ENCODE results near the gene OTOG. TPM values are rescaled to one million over a fixed set of nuclear protein-coding genes. Genes with fewer than 3 reads are reported as not detected.

Gene OTOG
- total and polyA plus RNA-seq, 2 donors (not counting 3 experiments of a cell fraction or from before 2014, with no cell fraction given), result not detected

DNA sequence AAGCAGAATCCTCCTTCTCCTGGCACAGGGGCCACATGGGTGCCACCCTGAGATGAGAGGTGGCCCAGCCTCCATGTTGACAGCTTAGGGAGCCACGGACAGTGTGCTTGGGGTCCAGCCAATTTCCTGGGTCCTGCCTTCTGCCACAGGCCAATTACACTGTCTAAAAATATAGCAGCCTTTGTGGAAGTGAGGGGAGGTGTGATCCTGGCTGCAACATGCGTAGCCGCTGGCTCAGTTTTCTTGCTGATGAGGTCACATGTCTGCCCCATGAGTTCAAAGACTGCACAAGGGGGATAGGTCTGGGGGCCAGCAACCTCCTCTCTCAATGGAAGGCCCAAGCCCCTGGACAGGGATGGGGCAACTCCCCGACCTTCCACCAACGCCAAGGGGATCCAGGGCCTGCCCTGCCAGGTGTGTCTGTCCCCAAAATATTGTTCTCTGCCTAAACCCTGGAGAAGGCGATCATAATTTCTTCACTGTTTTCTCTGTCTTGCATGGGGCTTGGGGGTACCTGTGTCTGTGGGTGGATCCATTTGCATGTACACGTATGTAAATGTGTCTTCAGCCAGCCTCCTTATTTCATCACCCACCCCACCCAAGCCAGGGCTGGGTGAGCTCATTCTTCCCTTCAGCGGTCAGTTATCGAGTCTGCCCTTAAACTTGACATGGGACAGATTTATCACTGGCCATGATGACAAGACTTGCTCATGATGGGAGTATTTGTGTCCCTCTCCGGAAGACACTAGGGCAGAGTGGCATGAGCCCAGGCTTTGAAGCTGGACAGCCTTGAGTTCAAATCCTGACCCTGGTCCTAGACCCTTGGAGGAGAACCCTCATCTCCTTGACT is 59.4 kb downstream of the OTOG start:
- Histone ChIP-seq H3K4me1 (ENCODE audit: control insufficient read depth, extremely low read depth, insufficient read depth, low read length) (no peaks in the 10 kb centered on the region), H3K9me3 (replicated peaks; ENCODE audit: control insufficient read depth, insufficient read depth, low read length) (no peaks in the 10 kb centered on the region), H3K36me3 (ENCODE audit: control insufficient read depth in 2 of 2, extremely low read depth in 1 of 2, insufficient read depth in 2 of 2, low read length in 2 of 2) (no peaks in the 10 kb centered on the region), H2AFZ (ENCODE audit: low read depth, low read length) (no peak overlapping the region), H3K79me2 (ENCODE audit: control insufficient read depth, insufficient read depth, low read length) (no peaks in the 10 kb centered on the region), H3K4me2 (ENCODE audit: insufficient read depth, low read length) (no peak overlapping the region), H3K27me3 (ENCODE audit: control insufficient read depth in 2 of 2, insufficient read depth in 2 of 2, low read length in 2 of 2) (no peaks in the 10 kb centered on the region), H4K20me1 (replicated peaks; ENCODE audit: control insufficient read depth, extremely low read depth, insufficient read depth, low read length) (no peaks in the 10 kb centered on the region), H3K4me3 (replicated peaks in 1 of 3; ENCODE audit: insufficient read depth in 1 of 3, low read depth in 1 of 3, low read length in 3 of 3) (no peak overlapping the region), H3K9ac (replicated peaks; ENCODE audit: extremely low read depth, insufficient read depth, low read length) (no peak overlapping the region), H3K27ac (ENCODE audit: insufficient read depth, low read depth, low read length) (no peak overlapping the region), H3K9me1 (replicated peaks; ENCODE audit: control insufficient read depth, extremely low read depth, insufficient read depth, low read length) (no peaks in the 10 kb centered on the region)
- intact Hi-C loops (cut with micrococcal nuclease), result no loop called here
- ChIA-PET POLR2A (no interaction called here), CTCF (no interaction called here)
- DNase-seq (ENCODE audit: low read depth, low spot score) (no peak), FAIRE-seq (no peak)
- TF ChIP-seq MYC (IDR thresholded peaks at IDR 0.05; ENCODE audit: low read depth, low read length) (no peak), FOS (IDR thresholded peaks at IDR 0.05; ENCODE audit: borderline replicate concordance, insufficient read depth, low read length) (no peak), POLR2A (IDR thresholded peaks at IDR 0.05; ENCODE audit: low read depth, low read length) (no peak), EZH2 (IDR thresholded peaks at IDR 0.05; ENCODE audit: borderline replicate concordance, low read depth, low read length, severe bottlenecking) (no peak), GATA2 (IDR thresholded peaks at IDR 0.05; ENCODE audit: insufficient read depth, insufficient read length, low read depth, low read length) (no peak), POLR2AphosphoS5 (IDR thresholded peaks at IDR 0.05; ENCODE audit: insufficient read depth, low read depth, low read length) (no peak), JUN (IDR thresholded peaks at IDR 0.05; ENCODE audit: borderline replicate concordance, insufficient read depth, insufficient read length, low read depth) (no peak)
- TF ChIP-seq, protein P1, sequence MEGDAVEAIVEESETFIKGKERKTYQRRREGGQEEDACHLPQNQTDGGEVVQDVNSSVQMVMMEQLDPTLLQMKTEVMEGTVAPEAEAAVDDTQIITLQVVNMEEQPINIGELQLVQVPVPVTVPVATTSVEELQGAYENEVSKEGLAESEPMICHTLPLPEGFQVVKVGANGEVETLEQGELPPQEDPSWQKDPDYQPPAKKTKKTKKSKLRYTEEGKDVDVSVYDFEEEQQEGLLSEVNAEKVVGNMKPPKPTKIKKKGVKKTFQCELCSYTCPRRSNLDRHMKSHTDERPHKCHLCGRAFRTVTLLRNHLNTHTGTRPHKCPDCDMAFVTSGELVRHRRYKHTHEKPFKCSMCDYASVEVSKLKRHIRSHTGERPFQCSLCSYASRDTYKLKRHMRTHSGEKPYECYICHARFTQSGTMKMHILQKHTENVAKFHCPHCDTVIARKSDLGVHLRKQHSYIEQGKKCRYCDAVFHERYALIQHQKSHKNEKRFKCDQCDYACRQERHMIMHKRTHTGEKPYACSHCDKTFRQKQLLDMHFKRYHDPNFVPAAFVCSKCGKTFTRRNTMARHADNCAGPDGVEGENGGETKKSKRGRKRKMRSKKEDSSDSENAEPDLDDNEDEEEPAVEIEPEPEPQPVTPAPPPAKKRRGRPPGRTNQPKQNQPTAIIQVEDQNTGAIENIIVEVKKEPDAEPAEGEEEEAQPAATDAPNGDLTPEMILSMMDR (IDR thresholded peaks at IDR 0.05; ENCODE audit: extremely low read depth in 1 of 2, insufficient read depth in 1 of 2, low read depth in 1 of 2, low read length in 2 of 2), result no peak
- TF ChIP-seq, protein P2, sequence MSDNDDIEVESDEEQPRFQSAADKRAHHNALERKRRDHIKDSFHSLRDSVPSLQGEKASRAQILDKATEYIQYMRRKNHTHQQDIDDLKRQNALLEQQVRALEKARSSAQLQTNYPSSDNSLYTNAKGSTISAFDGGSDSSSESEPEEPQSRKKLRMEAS (IDR thresholded peaks at IDR 0.05; ENCODE audit: insufficient read depth, insufficient read length), result no peak
- no TSS peak for BruUV-seq (replicated peaks)
- dilution Hi-C loops (cut with MboI; ENCODE audit: extremely low pct_ligation_motif_present, low sequenced_read_pairs), result no loop called here

All from endothelial cell of umbilical vein (primary cell).